ENCODE measurements around the gene SPARCL1. TPM values are rescaled to one million over a fixed set of nuclear protein-coding genes. Genes with fewer than 3 reads are reported as not detected.

Gene SPARCL1
- total and polyA plus RNA-seq, 4 donors = 93.2 to 486 (median 358) TPM

GRCh38 chr4:87566276-87566675, 37.1 kb upstream of the SPARCL1 start:
- H3K27ac ChIP-seq (ENCODE audit: low read depth in 1 of 2, low read length in 1 of 2) = no peak overlapping the region
- no peaks in the 10 kb centered on the region for H3K36me3 ChIP-seq (ENCODE audit: control insufficient read depth in 4 of 4, insufficient read depth in 4 of 4, low read length in 4 of 4)
- WGBS, 2 donors = 51 to 69% methylated on average over 2 of the region's 2 CpGs
- H3K4me3 ChIP-seq = no peak overlapping the region
- no peaks in the 10 kb centered on the region for H3K4me1 ChIP-seq (ENCODE audit: control insufficient read depth in 5 of 5, insufficient read depth in 5 of 5, low read length in 5 of 5)
- no peak for DNase-seq
- H3K9ac ChIP-seq (ENCODE audit: insufficient read depth in 1 of 2, low read length in 2 of 2) = no peak overlapping the region
- TF ChIP-seq CTCF (IDR thresholded peaks at IDR 0.05; ENCODE audit: control extremely low read depth, extremely low read depth) = no peak
- ATAC-seq (ENCODE audit: insufficient read depth, low FRiP score) = no peak
- H3K27me3 ChIP-seq (ENCODE audit: control insufficient read depth in 3 of 3, insufficient read depth in 3 of 3, low read length in 2 of 3) = no peaks in the 10 kb centered on the region
- H3K9me3 ChIP-seq (ENCODE audit: control insufficient read depth in 4 of 4, insufficient read depth in 3 of 4, low read length in 3 of 4) = no peaks in the 10 kb centered on the region

GRCh38 chr4:87565746-87566145, 36.6 kb upstream of the SPARCL1 start:
- Histone ChIP-seq H3K9me3 (ENCODE audit: control insufficient read depth in 4 of 4, insufficient read depth in 3 of 4, low read length in 3 of 4) (no peaks in the 10 kb centered on the region), H3K4me1 (ENCODE audit: control insufficient read depth in 5 of 5, insufficient read depth in 5 of 5, low read length in 5 of 5) (no peaks in the 10 kb centered on the region), H3K9ac (ENCODE audit: insufficient read depth in 1 of 2, low read length in 2 of 2) (no peak overlapping the region), H3K27ac (ENCODE audit: low read depth in 1 of 2, low read length in 1 of 2) (no peak overlapping the region), H3K36me3 (ENCODE audit: control insufficient read depth in 4 of 4, insufficient read depth in 4 of 4, low read length in 4 of 4) (no peaks in the 10 kb centered on the region), H3K4me3 (no peak overlapping the region), H3K27me3 (ENCODE audit: control insufficient read depth in 3 of 3, insufficient read depth in 3 of 3, low read length in 2 of 3) (no peaks in the 10 kb centered on the region)
- ATAC-seq (ENCODE audit: insufficient read depth, low FRiP score) (no peak), DNase-seq (no peak)
- TF ChIP-seq CTCF (IDR thresholded peaks at IDR 0.05; ENCODE audit: control extremely low read depth, extremely low read depth) = no peak
- 89 to 92% methylated on average over 4 of the region's 4 CpGs for WGBS, 2 donors

GRCh38 chr4:87560802-87561201, 31.6 kb upstream of the SPARCL1 start:
- no peaks in the 10 kb centered on the region for H3K4me1 ChIP-seq (ENCODE audit: control insufficient read depth in 5 of 5, insufficient read depth in 5 of 5, low read length in 5 of 5)
- TF ChIP-seq CTCF (IDR thresholded peaks at IDR 0.05; ENCODE audit: control extremely low read depth, extremely low read depth) = no peak
- H3K9me3 ChIP-seq (ENCODE audit: control insufficient read depth in 4 of 4, insufficient read depth in 3 of 4, low read length in 3 of 4) = no peaks in the 10 kb centered on the region
- DNase-seq (no peak), ATAC-seq (ENCODE audit: insufficient read depth, low FRiP score) (no peak)
- H3K27ac ChIP-seq (ENCODE audit: low read depth in 1 of 2, low read length in 1 of 2) = no peak overlapping the region
- WGBS, 2 donors = 98 to 99% methylated on average over 2 of the region's 2 CpGs
- H3K36me3 ChIP-seq (ENCODE audit: control insufficient read depth in 4 of 4, insufficient read depth in 4 of 4, low read length in 4 of 4) = no peaks in the 10 kb centered on the region
- H3K27me3 ChIP-seq (ENCODE audit: control insufficient read depth in 3 of 3, insufficient read depth in 3 of 3, low read length in 2 of 3) = no peaks in the 10 kb centered on the region
- H3K4me3 ChIP-seq = no peak overlapping the region
- H3K9ac ChIP-seq (ENCODE audit: insufficient read depth in 1 of 2, low read length in 2 of 2) = no peak overlapping the region

- DNase-seq (peak in 1 of 3 donors; percentile 17), ATAC-seq (ENCODE audit: insufficient read depth, low FRiP score) (no peak)
- Histone ChIP-seq H3K4me1 (ENCODE audit: control insufficient read depth in 5 of 5, insufficient read depth in 5 of 5, low read length in 5 of 5) (no peaks in the 10 kb centered on the region), H3K27me3 (ENCODE audit: control insufficient read depth in 3 of 3, insufficient read depth in 3 of 3, low read length in 2 of 3) (no peaks in the 10 kb centered on the region), H3K9ac (ENCODE audit: insufficient read depth in 1 of 2, low read length in 2 of 2) (no peak overlapping the region), H3K36me3 (ENCODE audit: control insufficient read depth in 4 of 4, insufficient read depth in 4 of 4, low read length in 4 of 4) (no peaks in the 10 kb centered on the region), H3K9me3 (ENCODE audit: control insufficient read depth in 4 of 4, insufficient read depth in 3 of 4, low read length in 3 of 4) (no peaks in the 10 kb centered on the region), H3K27ac (ENCODE audit: low read depth in 1 of 2, low read length in 1 of 2) (no peak overlapping the region), H3K4me3 (no peak overlapping the region)
- no peak for TF ChIP-seq CTCF (IDR thresholded peaks at IDR 0.05; ENCODE audit: control extremely low read depth, extremely low read depth)
- WGBS, 2 donors = 19 to 39% methylated on average over 8 of the region's 8 CpGs
These were observed 30.1 kb upstream of the SPARCL1 start for GRCh38 chr4:87559090-87559837.
